ENCODE results near the gene ANKS1A.
A peak's percentile ranks its signal among the peaks of the same experiment; 100 is the strongest.

The ANKS1A gene

DNA sequence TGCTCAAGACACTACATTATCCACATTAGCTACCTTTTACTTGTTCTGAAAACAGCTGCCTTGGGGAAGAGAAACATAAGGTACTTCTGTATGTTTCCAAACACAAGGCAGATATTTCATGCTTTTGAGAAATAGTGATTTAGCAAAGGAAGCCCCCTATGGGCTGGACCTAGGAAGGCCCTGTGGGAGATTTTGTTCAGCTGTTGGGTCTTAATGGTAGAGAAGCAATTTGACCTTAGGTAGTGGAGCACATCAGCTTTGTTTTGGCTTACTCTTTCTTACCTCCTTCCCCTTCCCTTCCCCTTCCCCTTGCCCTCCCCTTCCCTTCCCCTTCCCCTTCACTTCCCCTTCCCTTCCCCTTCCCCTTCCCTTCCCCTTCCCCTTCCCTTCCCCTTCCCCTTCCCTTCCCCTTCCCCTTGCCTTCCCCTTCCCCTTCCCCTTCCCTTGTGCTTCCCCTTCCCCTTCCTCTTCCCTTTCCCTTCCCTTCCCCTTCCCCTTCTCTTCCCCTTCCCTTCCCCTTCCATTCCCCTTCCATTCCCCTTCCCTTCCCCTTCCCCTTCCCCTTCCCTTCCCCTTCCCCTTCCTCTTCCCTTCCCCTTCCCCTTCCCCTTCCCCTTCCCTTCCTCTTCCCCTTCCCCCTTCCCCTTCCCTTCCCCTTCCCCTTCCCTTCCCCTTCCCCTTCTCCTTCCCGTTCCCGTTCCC, 84.6 kb downstream of the ANKS1A start:
- TF ChIP-seq, protein P1, sequence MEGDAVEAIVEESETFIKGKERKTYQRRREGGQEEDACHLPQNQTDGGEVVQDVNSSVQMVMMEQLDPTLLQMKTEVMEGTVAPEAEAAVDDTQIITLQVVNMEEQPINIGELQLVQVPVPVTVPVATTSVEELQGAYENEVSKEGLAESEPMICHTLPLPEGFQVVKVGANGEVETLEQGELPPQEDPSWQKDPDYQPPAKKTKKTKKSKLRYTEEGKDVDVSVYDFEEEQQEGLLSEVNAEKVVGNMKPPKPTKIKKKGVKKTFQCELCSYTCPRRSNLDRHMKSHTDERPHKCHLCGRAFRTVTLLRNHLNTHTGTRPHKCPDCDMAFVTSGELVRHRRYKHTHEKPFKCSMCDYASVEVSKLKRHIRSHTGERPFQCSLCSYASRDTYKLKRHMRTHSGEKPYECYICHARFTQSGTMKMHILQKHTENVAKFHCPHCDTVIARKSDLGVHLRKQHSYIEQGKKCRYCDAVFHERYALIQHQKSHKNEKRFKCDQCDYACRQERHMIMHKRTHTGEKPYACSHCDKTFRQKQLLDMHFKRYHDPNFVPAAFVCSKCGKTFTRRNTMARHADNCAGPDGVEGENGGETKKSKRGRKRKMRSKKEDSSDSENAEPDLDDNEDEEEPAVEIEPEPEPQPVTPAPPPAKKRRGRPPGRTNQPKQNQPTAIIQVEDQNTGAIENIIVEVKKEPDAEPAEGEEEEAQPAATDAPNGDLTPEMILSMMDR (conservative IDR thresholded peaks at IDR 0.05; ENCODE audit: control insufficient read depth, insufficient read depth, low read depth, low read length) = peak; percentile 34
- H3K4me3 ChIP-seq (ENCODE audit: control insufficient read depth, low read depth, low read length) = no peak overlapping the region
- DNase-seq (ENCODE audit: low read depth) = no peak

DNA sequence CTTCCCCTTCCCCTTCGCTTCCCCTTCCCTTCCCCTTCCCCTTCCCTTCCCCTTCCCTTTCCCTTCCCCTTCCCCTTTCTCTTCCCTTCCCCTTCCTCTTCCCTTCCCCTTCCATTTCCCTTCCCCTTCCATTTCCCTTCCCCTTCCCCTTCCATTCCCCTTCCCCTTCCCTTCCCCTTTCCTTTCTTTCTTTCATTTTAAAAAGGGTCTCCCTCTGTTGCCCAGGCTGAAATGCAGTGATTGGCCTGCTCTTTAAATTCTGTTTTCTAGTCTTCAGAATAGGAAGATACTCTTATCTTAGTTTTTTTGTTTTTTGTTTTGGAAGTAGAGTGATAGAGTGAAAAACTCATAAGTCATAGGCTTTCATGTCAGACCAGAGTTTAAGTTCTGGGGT, 85.2 kb downstream of the ANKS1A start:
- DNase-seq (ENCODE audit: low read depth) = no peak
- TF ChIP-seq, protein P1 (conservative IDR thresholded peaks at IDR 0.05; ENCODE audit: control insufficient read depth, insufficient read depth, low read depth, low read length) = no peak
- H3K4me3 ChIP-seq (ENCODE audit: control insufficient read depth, low read depth, low read length) = no peak overlapping the region

DNA sequence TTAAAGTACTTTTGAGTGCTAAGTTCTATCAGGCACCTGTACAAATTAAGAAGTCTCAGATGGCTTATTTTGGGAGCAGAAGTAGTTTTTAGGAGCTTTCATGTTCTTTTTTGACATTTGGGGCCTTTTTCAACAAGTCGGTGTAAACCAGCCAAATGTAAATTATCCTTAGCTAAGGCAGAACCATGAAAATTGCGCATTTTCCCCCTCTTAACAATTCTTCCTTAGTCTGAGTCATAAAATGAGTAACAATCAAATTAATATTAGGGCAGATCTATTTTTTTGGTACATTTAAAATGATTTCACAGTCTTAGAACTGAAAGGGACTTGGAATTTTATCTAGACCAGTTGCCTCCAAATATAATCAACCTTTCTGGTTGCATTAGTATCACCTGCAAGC, 87.2 kb downstream of the ANKS1A start:
- TF ChIP-seq, protein P1 (conservative IDR thresholded peaks at IDR 0.05; ENCODE audit: control insufficient read depth, insufficient read depth, low read depth, low read length) = no peak
- no peak for DNase-seq (ENCODE audit: low read depth)
- no peak overlapping the region for H3K4me3 ChIP-seq (ENCODE audit: control insufficient read depth, low read depth, low read length)

DNA sequence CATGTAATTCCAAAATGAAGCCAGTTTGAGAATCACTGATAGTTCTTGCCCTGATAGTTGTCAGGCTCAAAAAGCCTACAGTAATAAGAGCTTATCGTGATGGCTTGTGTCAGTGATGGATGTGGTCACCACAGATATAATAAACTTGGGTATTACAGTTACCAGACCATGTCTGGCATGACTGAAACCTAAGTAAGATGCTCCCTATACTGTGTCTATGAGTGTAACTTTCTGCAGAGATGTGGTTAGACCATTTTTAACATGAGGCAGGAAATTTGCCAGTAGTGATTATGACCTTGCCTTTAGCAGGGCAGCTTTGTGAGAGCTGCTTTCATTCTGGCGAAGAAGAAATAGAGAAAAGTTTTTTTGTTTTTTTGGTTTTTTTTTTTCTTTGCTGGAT, 90.2 kb downstream of the ANKS1A start:
- TF ChIP-seq, protein P1 (conservative IDR thresholded peaks at IDR 0.05; ENCODE audit: control insufficient read depth, insufficient read depth, low read depth, low read length) = no peak
- no peak for DNase-seq (ENCODE audit: low read depth)
- no peak overlapping the region for H3K4me3 ChIP-seq (ENCODE audit: control insufficient read depth, low read depth, low read length)

DNA sequence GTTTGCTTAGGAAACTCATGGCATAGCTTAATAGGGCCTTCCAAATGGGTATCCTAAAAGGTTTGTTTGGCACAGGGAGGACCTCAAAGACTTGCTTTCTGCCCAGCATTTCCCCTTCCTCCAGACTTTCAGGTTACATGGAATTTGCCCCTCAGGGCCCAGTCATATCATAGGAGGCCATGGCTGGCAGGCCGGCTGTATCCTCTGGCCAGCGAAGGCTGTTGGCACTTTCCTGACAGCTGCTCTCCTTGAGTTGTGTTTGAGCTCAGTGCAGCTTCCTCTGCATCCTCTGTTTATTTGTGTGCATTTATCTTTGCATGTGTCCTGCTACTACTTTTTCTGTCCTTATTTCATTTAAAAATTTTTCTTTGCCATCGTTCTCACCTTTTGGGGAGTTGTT, 90.9 kb downstream of the ANKS1A start:
- DNase-seq (ENCODE audit: low read depth) = no peak
- TF ChIP-seq, protein P1 (conservative IDR thresholded peaks at IDR 0.05; ENCODE audit: control insufficient read depth, insufficient read depth, low read depth, low read length) = no peak
- H3K4me3 ChIP-seq (ENCODE audit: control insufficient read depth, low read depth, low read length) = no peak overlapping the region

DNA sequence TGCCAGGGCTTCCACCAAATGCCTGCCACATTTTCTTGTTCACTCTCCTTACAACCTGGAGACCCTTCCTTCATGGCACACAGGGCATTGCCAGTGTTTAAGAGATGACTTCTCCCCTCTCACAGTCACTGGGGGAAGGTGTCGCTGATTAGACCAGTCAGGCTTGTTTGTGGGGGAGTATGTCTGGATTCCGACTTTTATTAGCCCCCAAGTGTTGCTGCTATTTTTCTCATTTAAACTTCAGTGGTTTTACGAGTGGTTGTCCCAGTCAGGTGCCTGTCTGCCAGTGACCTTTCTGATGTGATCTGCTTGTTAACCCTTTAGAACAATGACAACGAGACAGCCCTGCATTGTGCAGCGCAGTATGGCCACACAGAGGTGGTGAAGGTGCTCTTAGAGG, 92.3 kb downstream of the ANKS1A start:
- TF ChIP-seq, protein P1 (conservative IDR thresholded peaks at IDR 0.05; ENCODE audit: control insufficient read depth, insufficient read depth, low read depth, low read length) = no peak
- DNase-seq (ENCODE audit: low read depth) = no peak
- H3K4me3 ChIP-seq (ENCODE audit: control insufficient read depth, low read depth, low read length) = no peak overlapping the region

DNA sequence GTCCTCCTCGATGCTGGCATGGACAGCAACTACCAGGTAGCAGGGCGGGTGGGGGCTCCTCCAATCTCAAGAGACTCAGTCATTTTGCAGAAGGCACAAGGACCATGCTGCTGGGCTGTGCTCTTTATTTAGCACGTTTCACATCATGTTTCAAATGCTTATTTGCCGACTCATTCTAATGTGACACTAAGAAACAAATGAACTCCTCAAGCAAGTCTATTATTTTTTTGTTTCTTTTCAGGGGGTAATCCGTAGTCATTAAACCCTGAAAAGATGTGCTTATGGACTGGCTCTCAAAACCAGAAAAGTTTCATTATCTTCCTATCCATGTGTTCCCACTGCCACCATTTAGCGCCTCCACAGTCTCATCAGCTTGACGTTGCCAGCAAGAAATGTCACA, 92.9 kb downstream of the ANKS1A start:
- TF ChIP-seq, protein P1 (conservative IDR thresholded peaks at IDR 0.05; ENCODE audit: control insufficient read depth, insufficient read depth, low read depth, low read length) = no peak
- peak; percentile 19 for DNase-seq (ENCODE audit: low read depth)
- no peak overlapping the region for H3K4me3 ChIP-seq (ENCODE audit: control insufficient read depth, low read depth, low read length)

Measured in fibroblast of mammary gland (primary cell).